A673 (cell line): ENCODE measurements around the gene TASOR.

Experiments used
- CTCF ChIP-seq: fragments of 300-800, 200-600 bp; sonication (generic); conservative IDR thresholded peaks from 2 replicates; pipeline ENCODE4 v1.5.1; 2017; ENCODE audit warnings: low read depth, mild to moderate bottlenecking, antibody characterized with exemption, low read length, moderate library complexity, mixed read lengths
- EZH2 ChIP-seq: fragments of 200-600 bp; sonication (generic); IDR thresholded peaks from 2 replicates; pipeline ENCODE4 v1.6.1; 2017; ENCODE audit warnings: borderline replicate concordance, low read depth, mild to moderate bottlenecking, mixed read lengths, antibody characterized with exemption, low read length; ENCODE audit not compliant: poor library complexity, severe bottlenecking

DNA sequence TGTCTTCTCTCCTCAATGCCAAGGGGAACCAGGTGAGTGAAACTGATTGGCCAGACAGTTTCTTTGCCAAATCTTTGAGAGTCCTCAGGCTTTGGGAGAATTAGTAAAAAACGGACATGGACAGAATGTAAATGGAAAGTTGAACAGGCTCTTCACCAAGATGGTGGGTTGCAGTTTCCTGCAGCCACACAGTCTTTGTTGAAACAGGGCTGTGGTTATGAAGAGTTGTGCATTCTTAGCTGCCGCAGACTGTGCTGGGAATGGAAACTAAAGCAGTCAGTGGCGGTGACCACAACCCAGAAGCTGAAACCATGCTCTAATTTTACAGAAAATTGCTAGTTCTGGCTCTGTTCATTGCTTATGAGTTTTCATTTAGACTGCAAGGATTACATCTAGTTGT lies 42.1 kb upstream of the TASOR start:
- TF ChIP-seq CTCF, result no peak
- TF ChIP-seq EZH2, result no peak
